Panc1 (cell line): ENCODE results near the gene CCM2. TPM values are rescaled to one million over a fixed set of nuclear protein-coding genes. Genes with fewer than 3 reads are reported as not detected.
A peak's percentile ranks its signal among the peaks of the same experiment; 100 is the strongest.

Experiments used
- ATAC-seq: fragments of 200-7000 bp; cut with Tn5 transposase; 2 replicates; pipeline ENCODE4 v1.9.1; 2020; ENCODE audit warnings: mild to moderate bottlenecking, moderate library complexity
- BruUV-seq: library from RNA; stranded (reverse); fragments of 400-500 nt; replicated peaks from 2 replicates; lab custom pipeline; 2021; lab: Mats Ljungman, UMichigan
- CTCF ChIA-PET: fragments of 300-600 bp; sonication (Branson Sonifier 250); formaldehyde crosslinking; loops from one replicate; lab custom pipeline; 2022; ENCODE audit warnings: antibody characterized with exemption; lab: Charles Lee
- POLR2A ChIA-PET: fragments of 300-600 bp; sonication (Branson Sonifier 250); formaldehyde crosslinking; loops from one replicate; lab custom pipeline; 2022; ENCODE audit warnings: antibody characterized with exemption; lab: Charles Lee
- DNase-seq: peaks from one replicate; pipeline ENCODE4 v3.0.0-alpha.2; 2010; ENCODE audit warnings: low read depth, low spot score
- H3K27ac ChIP-seq: 2 replicates; pipeline ENCODE4 v1.5.1; 2011; ENCODE audit warnings: mild to moderate bottlenecking, low read length, inconsistent platforms
- H3K27me3 ChIP-seq: fragments of 200-500 bp; sonication (Bioruptor generic); 2 replicates; pipeline ENCODE4 v1.6.0; 2014; ENCODE audit warnings: low read length, inconsistent platforms; ENCODE audit not compliant: control insufficient read depth, insufficient read depth
- H3K36me3 ChIP-seq: fragments of 200-500 bp; sonication (Bioruptor generic); 2 replicates; pipeline ENCODE4 v1.5.1; 2014; ENCODE audit warnings: inconsistent platforms, mild to moderate bottlenecking, low read length, moderate library complexity; ENCODE audit not compliant: control insufficient read depth, insufficient read depth
- H3K4me1 ChIP-seq: 2 replicates; pipeline ENCODE4 v1.5.1; 2011; ENCODE audit warnings: inconsistent platforms, mild to moderate bottlenecking, low read length, moderate library complexity; ENCODE audit not compliant: control insufficient read depth, insufficient read depth
- H3K4me3 ChIP-seq, 2 experiments: 2 replicates each; pipeline ENCODE4 v1.5.1; 2011 to 2012; ENCODE audit warnings: low read depth in 2 of 2, low read length in 2 of 2, mild to moderate bottlenecking in 2 of 2, inconsistent platforms in 1 of 2, moderate library complexity in 1 of 2
- H3K9me3 ChIP-seq: fragments of 200-500 bp; sonication (Bioruptor generic); 2 replicates; pipeline ENCODE4 v1.5.1; 2014; ENCODE audit warnings: low read depth, mild to moderate bottlenecking, inconsistent platforms, low read length, moderate library complexity; ENCODE audit not compliant: control insufficient read depth, insufficient read depth
- POLR2AphosphoS5 ChIP-seq: IDR thresholded peaks from 2 replicates; pipeline ENCODE4 v1.6.1; 2012; ENCODE audit warnings: mild to moderate bottlenecking, low read depth, low read length, moderate library complexity
- SIN3A ChIP-seq: IDR thresholded peaks from 2 replicates; pipeline ENCODE4 v1.6.1; 2012; ENCODE audit warnings: low read depth, mild to moderate bottlenecking, low read length, moderate library complexity, borderline replicate concordance; ENCODE audit not compliant: insufficient read depth
- TCF7L2 ChIP-seq: IDR thresholded peaks from 2 replicates; pipeline ENCODE4 v1.6.1; 2011; ENCODE audit warnings: mild to moderate bottlenecking, low read depth, low read length, inconsistent platforms
- in situ Hi-C: cut with HindIII; loops from 2 replicates; pipeline ENCODE4 v1.10.0; 2016; ENCODE audit warnings: low sequenced_read_pairs, low pct_unique_long_range_greater_than_20kb
- intact Hi-C: fragments of 100-400 bp; cut with micrococcal nuclease; formaldehyde crosslinking; loops from one replicate; pipeline ENCODE4 v1.10.0; 2022; ENCODE audit not compliant: unreplicated experiment
- total RNA-seq: library from RNA; stranded (reverse); gene quantifications from one replicate; pipeline ENCODE4 v1.2.1, GENCODE V29; 2021; ENCODE audit not compliant: unreplicated experiment
- TF ChIP-seq, protein P1 (sequence below): fragments of 450-650 bp; IDR thresholded peaks from 2 replicates; pipeline ENCODE4 v1.5.1; 2017; ENCODE audit warnings: mild to moderate bottlenecking
- TF ChIP-seq, protein P2 (sequence below), 2 experiments: IDR thresholded peaks; 2 replicates each; pipeline ENCODE4 v1.6.1; 2011 to 2012; ENCODE audit warnings: low read depth in 2 of 2, control low read depth in 1 of 2, low read length in 1 of 2, mild to moderate bottlenecking in 1 of 2, moderate library complexity in 1 of 2; ENCODE audit not compliant: insufficient read depth in 1 of 2

CCM2 gene
- total RNA-seq, 1 experiment from 2014 or later, result 97.1 TPM

DNA sequence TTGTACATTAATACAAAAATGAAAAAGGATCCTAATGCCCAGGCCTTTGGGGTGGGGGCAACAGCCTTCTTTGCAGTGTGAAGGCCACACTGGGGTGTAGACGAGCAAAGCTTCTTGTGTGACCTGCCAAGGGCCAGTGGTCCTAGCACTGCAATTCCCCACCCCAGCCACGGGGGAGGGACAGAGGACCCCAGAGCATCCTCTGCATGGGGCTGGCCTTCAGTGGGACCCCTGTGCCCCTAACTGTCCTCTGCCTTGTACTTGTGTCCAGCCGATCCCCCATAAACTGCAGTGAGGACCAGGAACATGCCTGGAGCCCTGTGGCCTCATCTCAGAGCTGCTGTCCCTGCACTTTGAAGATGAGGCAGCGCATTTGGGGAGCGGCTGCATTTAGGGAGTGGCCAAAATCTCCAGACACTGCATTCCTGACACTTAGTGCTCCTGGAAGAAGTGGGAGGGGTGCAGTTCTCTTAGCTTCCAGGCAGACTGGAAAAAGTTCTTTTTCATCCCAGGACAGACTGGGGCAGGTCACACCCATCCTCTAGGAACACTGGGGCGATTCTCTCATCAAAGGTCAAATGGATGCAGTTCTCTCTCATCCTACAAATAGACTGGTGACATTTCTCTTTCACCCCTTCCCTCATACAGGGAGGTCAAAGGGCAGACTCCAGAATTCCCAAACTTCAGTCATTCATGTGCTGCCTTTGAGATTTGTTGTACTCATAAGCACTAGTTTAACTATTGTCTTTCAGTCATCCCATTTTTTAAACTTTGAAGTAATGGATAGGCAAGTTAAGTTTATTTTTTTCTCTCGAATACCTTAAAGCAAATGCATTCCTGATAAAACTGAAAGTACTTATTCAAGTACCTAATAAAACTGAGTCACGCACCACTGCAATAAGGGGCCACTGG is 20.3 kb upstream of the CCM2 start:
- H3K4me3 ChIP-seq, result no peak overlapping the region
- peaks cover 19% of the 10 kb centered on the region for H3K4me1 ChIP-seq
- H3K27ac ChIP-seq, result no peak overlapping the region
- ATAC-seq (no peak), DNase-seq (no peak)
- no peaks in the 10 kb centered on the region for H3K27me3 ChIP-seq
- in situ Hi-C loops (no loop called here), intact Hi-C loops (no loop called here)
- ChIA-PET CTCF (no interaction called here), POLR2A (interaction anchor here (0.7 kb wide), 1 partner anchor 368 kb away, joined by 3 read pairs; no protein-coding TSS in a partner anchor)
- no peaks in the 10 kb centered on the region for H3K9me3 ChIP-seq
- BruUV-seq, result no TSS peak
- peaks cover 22% of the 10 kb centered on the region for H3K36me3 ChIP-seq
- TF ChIP-seq, protein P1, sequence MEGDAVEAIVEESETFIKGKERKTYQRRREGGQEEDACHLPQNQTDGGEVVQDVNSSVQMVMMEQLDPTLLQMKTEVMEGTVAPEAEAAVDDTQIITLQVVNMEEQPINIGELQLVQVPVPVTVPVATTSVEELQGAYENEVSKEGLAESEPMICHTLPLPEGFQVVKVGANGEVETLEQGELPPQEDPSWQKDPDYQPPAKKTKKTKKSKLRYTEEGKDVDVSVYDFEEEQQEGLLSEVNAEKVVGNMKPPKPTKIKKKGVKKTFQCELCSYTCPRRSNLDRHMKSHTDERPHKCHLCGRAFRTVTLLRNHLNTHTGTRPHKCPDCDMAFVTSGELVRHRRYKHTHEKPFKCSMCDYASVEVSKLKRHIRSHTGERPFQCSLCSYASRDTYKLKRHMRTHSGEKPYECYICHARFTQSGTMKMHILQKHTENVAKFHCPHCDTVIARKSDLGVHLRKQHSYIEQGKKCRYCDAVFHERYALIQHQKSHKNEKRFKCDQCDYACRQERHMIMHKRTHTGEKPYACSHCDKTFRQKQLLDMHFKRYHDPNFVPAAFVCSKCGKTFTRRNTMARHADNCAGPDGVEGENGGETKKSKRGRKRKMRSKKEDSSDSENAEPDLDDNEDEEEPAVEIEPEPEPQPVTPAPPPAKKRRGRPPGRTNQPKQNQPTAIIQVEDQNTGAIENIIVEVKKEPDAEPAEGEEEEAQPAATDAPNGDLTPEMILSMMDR, result no peak
- TF ChIP-seq TCF7L2 (no peak), SIN3A (no peak), POLR2AphosphoS5 (no peak)
- TF ChIP-seq, protein P2, sequence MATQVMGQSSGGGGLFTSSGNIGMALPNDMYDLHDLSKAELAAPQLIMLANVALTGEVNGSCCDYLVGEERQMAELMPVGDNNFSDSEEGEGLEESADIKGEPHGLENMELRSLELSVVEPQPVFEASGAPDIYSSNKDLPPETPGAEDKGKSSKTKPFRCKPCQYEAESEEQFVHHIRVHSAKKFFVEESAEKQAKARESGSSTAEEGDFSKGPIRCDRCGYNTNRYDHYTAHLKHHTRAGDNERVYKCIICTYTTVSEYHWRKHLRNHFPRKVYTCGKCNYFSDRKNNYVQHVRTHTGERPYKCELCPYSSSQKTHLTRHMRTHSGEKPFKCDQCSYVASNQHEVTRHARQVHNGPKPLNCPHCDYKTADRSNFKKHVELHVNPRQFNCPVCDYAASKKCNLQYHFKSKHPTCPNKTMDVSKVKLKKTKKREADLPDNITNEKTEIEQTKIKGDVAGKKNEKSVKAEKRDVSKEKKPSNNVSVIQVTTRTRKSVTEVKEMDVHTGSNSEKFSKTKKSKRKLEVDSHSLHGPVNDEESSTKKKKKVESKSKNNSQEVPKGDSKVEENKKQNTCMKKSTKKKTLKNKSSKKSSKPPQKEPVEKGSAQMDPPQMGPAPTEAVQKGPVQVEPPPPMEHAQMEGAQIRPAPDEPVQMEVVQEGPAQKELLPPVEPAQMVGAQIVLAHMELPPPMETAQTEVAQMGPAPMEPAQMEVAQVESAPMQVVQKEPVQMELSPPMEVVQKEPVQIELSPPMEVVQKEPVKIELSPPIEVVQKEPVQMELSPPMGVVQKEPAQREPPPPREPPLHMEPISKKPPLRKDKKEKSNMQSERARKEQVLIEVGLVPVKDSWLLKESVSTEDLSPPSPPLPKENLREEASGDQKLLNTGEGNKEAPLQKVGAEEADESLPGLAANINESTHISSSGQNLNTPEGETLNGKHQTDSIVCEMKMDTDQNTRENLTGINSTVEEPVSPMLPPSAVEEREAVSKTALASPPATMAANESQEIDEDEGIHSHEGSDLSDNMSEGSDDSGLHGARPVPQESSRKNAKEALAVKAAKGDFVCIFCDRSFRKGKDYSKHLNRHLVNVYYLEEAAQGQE (IDR thresholded peaks at IDR 0.05; ENCODE audit: insufficient read depth in 1 of 2, low read depth in 2 of 2, low read length in 1 of 2), result no peak

DNA sequence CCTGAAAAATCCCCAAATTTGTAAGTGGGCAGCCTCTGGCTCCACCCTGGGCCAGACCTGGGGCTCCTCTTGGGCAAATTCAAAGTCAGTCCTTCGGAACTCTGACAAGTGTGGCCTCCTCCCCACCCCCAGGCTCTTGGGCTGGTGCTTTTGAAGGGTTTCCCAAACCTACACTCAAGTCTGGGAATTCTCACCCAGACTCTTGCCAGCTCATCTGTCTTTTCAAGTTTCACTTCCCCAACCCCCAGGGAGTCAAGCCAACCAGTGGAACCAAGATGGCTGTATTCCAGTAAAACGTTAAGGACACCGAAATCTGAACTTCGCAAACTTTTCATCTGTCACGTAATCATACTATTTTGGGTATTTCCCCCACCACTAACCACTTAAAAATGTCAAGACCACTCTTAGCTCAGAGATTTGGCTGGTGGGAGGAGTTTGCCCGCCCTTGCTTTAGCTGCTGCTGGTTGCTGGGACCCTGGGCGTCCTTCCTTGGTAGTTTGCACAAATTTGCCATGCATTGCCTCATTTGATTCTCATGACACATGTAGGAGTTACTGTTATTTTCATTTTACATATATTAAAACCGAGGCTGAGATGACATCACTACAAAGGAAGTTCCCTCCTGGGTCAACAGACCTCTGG is 19.5 kb upstream of the CCM2 start:
- in situ Hi-C loops (no loop called here), intact Hi-C loops (no loop called here)
- ChIA-PET POLR2A (interaction anchor here (0.7 kb wide), 1 partner anchor 369 kb away, joined by 3 read pairs; no protein-coding TSS in a partner anchor), CTCF (no interaction called here)
- peaks cover 27% of the 10 kb centered on the region for H3K4me1 ChIP-seq
- TF ChIP-seq TCF7L2 (no peak), SIN3A (no peak), POLR2AphosphoS5 (no peak)
- TF ChIP-seq, protein P1, result no peak
- TF ChIP-seq, protein P2 (IDR thresholded peaks at IDR 0.05; ENCODE audit: insufficient read depth in 1 of 2, low read depth in 2 of 2, low read length in 1 of 2), result no peak
- H3K36me3 ChIP-seq, result peaks cover 30% of the 10 kb centered on the region
- ATAC-seq (peak; percentile 13; the same call in 1 of the 2 replicates), DNase-seq (no peak)
- H3K9me3 ChIP-seq, result no peaks in the 10 kb centered on the region
- no peaks in the 10 kb centered on the region for H3K27me3 ChIP-seq
- no peak overlapping the region for H3K27ac ChIP-seq
- BruUV-seq, result no TSS peak
- H3K4me3 ChIP-seq, result no peak overlapping the region
